SHP77 treated with DMSO at 0.1 percent for 48 hours (cell line): ENCODE data around the gene MACIR.
"Not testable (repeated sequence)": the region's sequence is repeated elsewhere in the genome, so short reads cannot be mapped to it uniquely, and the experiment has no call there.

Experiments
- DNase-seq: peaks from one replicate; lab custom pipeline; 2025; lab: John Stamatoyannopoulos, UW

Gene MACIR

GRCh38 chr5:103258368-103258956 is at the start of gene MACIR:
Gene MACIR (plus strand): TSS chr5:103258763. CDS start chr5:103275920, 17,157 bp downstream.
- DNase-seq, result peak; percentile 83

DNA sequence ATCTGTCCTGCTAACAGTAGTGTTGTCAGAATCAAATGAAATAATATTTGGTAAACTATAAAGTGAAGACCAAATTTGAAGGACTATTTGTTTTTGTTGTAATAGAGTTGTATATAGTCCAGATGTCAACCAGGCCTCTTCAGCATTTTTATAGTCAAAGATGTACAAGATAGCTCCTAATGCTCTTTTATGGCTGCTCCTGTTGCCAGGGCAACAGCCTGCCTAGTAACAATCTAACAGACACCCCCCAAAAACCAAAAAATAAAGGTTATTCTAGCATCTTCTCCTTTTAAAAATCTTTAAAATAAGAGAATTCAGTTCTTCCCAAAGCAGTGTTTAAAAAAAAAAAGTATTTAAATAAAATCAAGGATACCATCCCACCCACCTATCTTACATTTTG is 49.5 kb upstream of the MACIR start:
- DNase-seq, result no peak

DNA sequence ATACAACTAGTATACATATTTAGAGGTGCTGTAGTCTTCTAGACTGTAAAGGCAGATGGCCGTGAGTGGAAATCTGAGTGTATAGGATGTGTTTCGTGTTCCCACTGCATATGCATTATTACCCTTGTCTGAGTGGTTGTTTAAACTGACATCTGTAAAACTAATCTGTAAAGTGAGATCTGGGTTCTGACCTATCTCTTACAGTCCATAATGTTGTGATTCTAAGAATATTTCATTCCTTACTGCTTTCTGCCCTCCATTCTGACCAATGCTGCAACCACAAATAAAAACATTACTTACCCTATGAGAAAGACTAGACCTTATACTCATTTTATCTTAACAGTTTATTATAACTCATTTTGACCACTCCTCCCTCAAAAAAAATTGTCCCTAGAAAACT is 47.6 kb upstream of the MACIR start:
- no peak for DNase-seq

DNA sequence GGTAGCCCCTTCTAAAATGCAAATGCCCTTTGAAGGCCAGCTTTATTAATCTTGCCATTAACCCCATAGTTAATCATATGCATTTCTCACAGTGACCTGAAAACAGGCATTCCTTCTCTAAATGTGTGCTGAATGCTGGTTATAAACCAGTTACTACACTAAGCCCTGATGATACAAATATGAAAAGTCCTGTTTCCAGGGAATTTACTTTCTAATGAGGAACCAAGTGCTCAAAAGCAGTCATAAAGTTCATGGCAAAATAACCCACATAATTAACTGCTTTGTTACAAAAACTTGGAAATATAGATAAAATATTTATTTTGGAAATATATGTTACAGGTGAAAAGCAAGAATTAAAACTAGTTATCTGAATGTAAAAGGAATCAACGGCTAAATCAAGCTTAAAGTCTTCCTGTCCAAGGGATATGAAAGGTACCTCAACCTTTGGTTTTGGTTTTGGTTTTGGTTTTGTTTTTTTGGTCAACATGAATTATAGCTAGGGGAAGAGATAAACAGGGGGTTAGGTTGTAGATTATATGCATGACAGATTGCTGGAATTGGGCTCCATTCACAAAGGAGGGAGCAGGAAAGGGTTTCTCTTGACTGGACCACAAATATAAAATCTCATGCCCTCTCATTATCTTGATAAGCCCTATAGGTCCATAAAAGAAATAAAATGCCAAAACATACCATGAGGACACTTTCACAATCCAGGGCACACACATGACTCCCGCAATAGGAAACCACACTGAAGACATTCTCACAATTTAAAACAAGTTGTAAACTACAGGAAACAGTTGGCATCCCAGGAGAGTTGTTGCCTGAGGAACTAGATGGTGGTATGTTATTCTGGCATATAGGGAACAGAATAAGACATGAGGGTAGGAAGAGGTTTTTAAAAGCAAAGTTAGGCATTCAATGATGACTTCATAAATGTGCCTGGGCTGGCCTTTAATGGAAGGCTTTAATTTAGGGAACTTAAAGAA is 46.7 kb upstream of the MACIR start:
- DNase-seq, result no peak

- no peak for DNase-seq
Measured at GRCh38 chr5:103216137-103216536, 42.4 kb upstream of the MACIR start.

GRCh38 chr5:103216697-103217096 is 41.9 kb upstream of the MACIR start:
- no peak for DNase-seq

DNA sequence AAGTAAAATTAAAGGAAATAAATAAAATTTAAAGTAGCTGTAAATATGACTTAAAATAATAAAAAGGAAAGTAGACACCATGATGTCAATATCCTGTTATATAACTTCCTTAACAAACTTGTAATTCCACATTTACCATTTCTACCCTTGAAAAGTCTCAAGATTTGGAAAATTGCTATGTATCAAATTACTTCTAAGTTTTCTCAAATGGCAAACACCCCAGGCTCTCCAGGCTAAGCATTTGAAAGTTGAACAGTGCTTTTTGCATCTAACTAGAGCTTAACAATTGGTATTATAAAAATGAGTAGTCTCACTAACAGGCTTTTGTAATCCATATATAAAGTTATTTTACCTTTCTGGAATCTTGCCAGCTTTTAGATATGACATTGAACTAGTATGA is 41.5 kb upstream of the MACIR start:
- DNase-seq, result no peak

DNA sequence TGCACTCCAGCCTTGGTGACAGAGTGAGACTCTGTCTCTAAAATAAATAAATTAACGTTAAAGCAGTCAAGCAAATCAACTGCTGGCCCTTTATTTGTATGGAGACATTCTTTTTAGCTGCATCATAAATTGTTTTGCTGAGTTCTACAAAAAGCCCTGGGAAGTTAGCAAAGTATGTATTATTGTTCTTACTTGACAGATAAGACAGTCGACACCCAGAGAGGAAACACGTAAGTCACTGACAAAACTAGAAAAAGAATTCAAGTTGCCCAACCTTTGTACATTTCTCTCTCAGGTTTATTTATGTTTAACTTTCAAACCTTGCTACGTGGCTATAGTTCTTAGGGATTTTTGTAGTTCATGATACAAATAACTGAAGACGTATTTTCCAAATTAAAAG is 40.4 kb upstream of the MACIR start:
- DNase-seq, result no peak

DNA sequence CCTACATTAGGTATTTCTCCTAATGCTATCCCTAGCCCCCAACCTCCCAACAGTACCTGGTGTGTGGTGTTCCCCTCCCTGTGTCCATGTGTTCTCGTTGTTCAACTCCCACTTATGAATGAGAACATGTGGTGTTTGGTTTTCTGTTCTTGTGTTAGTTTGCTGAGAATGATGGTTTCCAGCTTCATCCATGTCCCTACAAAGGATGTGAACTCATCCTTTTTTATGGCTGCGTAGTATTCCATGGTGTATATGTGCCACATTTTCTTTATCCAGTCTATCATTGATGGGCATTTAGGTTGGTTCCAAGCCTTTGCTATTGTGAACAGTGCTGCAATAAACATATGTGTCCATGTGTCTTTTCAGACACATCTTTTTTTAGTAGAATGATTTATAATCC is 39.5 kb upstream of the MACIR start:
- not testable (repeated sequence) for DNase-seq

GRCh38 chr5:103223031-103223955 is 35.3 kb upstream of the MACIR start:
- no peak for DNase-seq

DNA sequence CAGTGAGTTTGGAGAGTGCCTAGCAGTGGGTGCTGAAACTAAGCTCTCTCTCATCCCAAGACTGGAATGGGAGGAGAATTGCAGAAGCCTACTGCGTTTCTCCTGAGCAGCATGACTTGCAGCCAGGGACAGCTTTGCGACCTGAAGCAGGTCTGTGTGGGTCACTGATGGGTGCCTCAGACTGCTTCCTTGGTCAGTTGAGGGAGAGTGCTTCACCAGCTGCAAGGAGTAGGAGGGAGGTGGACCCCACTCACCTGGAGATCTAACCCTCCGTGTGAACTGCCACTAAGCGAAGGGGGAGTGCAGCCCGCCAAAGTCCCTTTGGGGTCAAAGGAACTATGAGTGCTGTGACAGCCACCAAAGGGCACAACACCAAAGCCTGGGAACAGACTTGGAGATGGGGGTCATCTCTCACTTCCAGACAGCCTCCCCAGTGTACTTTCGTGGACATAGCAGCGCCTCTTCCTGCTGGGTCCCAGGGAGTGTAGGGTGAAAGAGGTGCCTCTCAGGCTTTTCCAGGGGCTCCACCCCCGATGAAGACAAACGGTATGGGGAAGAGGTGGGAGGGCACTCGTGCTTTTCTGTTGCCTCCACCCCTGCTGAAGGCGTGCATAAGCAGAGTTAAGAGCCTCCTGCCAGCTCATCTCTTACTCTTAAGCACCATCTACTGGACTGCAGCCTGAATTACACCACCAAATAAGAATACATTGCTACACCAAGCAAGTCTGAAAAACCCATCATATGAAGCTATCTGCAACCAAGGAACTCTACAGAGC is 34.3 kb upstream of the MACIR start:
- peak; percentile 21 for DNase-seq

DNA sequence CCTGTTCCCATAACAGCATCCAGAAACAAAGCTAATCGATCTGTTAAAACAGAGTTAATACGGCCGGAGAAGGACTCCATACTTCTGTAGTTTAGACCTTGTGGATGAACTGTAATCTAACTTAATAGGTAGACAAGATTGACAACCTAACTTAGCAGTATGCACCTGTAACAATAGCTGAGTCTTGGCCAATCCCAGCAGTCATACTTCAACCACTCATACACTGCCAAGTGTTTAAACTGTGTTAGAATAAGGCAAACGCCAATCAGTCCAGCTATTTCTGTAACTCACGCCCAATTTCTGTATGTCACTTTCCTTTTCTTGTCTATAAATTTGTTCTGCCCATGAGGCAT is 33.7 kb upstream of the MACIR start:
- no peak for DNase-seq

DNA sequence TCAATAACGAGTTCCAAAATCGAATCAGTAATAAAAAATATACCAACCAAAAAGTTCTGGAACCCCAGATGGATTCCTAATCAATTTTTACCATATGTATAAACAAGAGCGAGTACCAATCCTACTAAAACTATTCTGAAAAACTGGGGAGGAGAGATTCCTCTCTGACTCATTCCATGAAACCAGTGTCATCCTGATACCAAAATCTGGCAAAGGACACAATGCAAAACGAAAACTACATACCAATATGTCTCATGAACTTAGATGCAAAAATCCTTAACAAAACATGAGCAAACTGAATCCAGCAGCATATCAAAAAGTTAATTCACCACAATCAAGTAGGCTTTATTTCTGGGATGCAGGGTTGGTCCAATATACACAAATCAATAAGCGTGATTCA is 30.5 kb upstream of the MACIR start:
- DNase-seq, result no peak

GRCh38 chr5:103228588-103228987 is 30.0 kb upstream of the MACIR start:
- no peak for DNase-seq

GRCh38 chr5:103232393-103232999 is 26.1 kb upstream of the MACIR start:
- peak; percentile 16 for DNase-seq

DNA sequence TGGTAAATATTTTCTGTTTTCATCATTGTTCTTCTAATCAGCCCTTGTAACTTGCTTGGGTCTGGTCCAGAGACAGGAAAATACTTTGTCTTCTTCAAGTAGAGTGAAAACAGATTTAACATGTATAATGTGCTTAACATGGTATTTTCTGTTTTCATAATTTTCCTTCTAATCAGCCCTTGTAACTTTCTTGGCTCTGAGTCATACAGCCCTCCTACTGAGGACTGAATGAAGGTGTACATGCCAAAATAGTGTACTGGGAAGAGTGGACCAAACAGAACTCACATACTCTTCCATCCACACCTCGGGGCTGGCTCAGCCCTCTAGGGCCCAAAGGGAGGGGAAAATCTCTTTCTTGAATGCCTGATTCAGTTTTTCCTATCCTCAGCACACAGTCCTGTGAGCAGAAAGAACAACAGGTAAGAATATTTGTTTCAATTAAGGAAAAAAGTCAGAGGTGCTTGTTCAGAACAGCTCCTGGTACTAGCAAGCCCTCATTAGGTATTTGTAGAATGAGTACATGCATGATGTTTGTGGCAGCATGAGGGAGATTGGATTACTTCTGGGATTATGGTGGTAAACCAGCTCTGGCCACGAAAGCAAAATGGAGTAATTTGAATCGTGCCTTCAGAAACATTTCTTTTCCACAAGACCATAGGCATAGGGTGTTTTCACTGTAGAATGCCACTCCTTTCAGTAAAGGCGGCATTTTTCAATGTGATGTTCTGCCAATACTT is 24.2 kb upstream of the MACIR start:
- no peak for DNase-seq

DNA sequence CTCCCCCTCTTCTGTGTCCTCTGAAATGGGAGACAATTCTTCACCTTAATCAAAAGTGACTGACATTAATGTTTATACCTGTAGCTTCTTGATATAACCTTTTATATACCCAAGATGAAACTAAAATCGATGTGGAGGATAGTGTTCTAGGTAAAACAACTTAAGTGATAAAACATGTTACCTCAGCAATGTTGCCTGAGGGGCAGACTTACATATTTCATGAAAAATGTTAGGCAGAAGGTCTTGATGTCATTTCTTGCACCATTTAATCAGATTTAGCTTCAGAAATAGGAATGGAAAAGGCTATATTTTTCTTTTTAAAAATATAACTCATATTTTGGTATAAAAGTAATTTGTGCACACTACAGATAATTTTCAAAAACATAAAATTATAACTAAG is 22.7 kb upstream of the MACIR start:
- DNase-seq, result no peak

DNA sequence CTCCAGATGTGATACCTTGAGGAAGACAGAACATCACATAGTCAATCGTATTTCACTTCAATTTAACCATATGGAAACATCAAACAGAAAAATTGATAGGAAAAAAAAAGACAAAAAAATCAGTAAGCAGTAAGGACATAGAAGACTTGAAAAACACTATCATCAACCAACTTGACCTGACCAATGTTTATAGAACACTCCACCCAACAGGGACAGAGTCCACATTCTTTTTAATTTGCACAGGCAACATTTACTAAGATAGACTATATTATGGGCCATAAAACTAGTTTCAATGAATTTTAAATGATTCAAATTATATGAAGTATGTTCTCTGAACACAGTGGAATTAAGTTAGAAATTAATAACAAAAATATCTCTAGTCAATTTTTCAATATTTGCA is 20.8 kb upstream of the MACIR start:
- DNase-seq, result no peak

GRCh38 chr5:103243665-103244064 is 14.9 kb upstream of the MACIR start:
- no peak for DNase-seq

- no peak for DNase-seq
Measured at GRCh38 chr5:103244398-103244797, 14.2 kb upstream of the MACIR start.

- DNase-seq, result no peak
Measured at GRCh38 chr5:103245761-103246160, 12.8 kb upstream of the MACIR start.
